Measurements from ENCODE around the gene PHACTR1. TPM values are rescaled to one million over a fixed set of nuclear protein-coding genes. Genes with fewer than 3 reads are reported as not detected.

PHACTR1 gene
- total RNA-seq, 1 experiment from 2014 or later = not detected

DNA sequence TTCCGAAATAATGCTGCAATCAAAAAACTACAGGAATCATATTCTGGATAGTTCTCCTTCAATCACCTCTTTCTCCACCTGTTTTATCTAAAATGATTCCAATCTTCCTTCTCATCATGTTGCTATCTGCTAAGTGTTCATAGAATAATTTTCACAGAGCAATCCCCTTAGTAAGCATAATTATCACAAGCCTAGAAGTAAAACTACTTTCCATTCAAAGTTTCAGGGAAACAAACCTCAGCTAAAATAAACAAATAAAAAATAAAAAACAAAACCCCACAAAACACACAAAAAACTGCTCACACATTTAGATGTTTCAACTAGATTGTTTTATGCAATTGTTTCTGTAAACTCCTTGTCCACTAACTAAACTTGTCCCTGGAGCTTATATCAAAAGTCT lies 291.2 kb downstream of the PHACTR1 start:
- no peak overlapping the region for H3K27ac ChIP-seq (ENCODE audit: low read length)
- no peak overlapping the region for H3K4me2 ChIP-seq (ENCODE audit: low read length)
- H4K20me1 ChIP-seq (ENCODE audit: low read length) = no peaks in the 10 kb centered on the region
- H3K27me3 ChIP-seq (ENCODE audit: low read length) = peaks cover 59% of the 10 kb centered on the region
- BruUV-seq (replicated peaks) = no TSS peak
- peaks cover 4% of the 10 kb centered on the region; the same call in 1 of the 2 replicates for H3K4me1 ChIP-seq (ENCODE audit: insufficient read depth, low read length)
- no peak overlapping the region for H3K4me3 ChIP-seq (ENCODE audit: low read length)
- no peaks in the 10 kb centered on the region for H3K9me3 ChIP-seq (ENCODE audit: low read length)
- H3F3A ChIP-seq (ENCODE audit: low read length, unreplicated experiment) = no peaks in the 10 kb centered on the region
- H3K9ac ChIP-seq (ENCODE audit: low read length) = no peak overlapping the region
- TF ChIP-seq, protein P1, sequence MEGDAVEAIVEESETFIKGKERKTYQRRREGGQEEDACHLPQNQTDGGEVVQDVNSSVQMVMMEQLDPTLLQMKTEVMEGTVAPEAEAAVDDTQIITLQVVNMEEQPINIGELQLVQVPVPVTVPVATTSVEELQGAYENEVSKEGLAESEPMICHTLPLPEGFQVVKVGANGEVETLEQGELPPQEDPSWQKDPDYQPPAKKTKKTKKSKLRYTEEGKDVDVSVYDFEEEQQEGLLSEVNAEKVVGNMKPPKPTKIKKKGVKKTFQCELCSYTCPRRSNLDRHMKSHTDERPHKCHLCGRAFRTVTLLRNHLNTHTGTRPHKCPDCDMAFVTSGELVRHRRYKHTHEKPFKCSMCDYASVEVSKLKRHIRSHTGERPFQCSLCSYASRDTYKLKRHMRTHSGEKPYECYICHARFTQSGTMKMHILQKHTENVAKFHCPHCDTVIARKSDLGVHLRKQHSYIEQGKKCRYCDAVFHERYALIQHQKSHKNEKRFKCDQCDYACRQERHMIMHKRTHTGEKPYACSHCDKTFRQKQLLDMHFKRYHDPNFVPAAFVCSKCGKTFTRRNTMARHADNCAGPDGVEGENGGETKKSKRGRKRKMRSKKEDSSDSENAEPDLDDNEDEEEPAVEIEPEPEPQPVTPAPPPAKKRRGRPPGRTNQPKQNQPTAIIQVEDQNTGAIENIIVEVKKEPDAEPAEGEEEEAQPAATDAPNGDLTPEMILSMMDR (conservative IDR thresholded peaks at IDR 0.05; ENCODE audit: low read depth, low read length) = no peak
- TF ChIP-seq EZH2phosphoT487 (IDR thresholded peaks at IDR 0.05; ENCODE audit: borderline replicate concordance, low read length) (no peak), EZH2 (IDR thresholded peaks at IDR 0.05; ENCODE audit: low read length, unreplicated experiment) (no peak)
- H3K9me2 ChIP-seq (replicated peaks; ENCODE audit: low read length) = no peaks in the 10 kb centered on the region
- H3K36me3 ChIP-seq (ENCODE audit: low read depth, low read length) = no peaks in the 10 kb centered on the region
- H3K79me2 ChIP-seq (ENCODE audit: low read length) = no peaks in the 10 kb centered on the region
- POLR2A ChIA-PET (ENCODE audit: unreplicated experiment) = interaction anchor here (0.6 kb wide), 1 partner anchor 95 kb away, joined by 5 read pairs; no protein-coding TSS in a partner anchor
- no peak for DNase-seq
- CTCF ChIA-PET = no interaction called here
- intact Hi-C loops (cut with micrococcal nuclease) = no loop called here
- ATAC-seq = no peak
- H2AFZ ChIP-seq (ENCODE audit: low read length) = no peak overlapping the region

- no peaks in the 10 kb centered on the region for H3F3A ChIP-seq (ENCODE audit: low read length, unreplicated experiment)
- H3K27me3 ChIP-seq (ENCODE audit: low read length) = peaks cover 70% of the 10 kb centered on the region
- no peak for DNase-seq
- POLR2A ChIA-PET (ENCODE audit: unreplicated experiment) = no interaction called here
- H3K9me3 ChIP-seq (ENCODE audit: low read length) = no peaks in the 10 kb centered on the region
- H3K9ac ChIP-seq (ENCODE audit: low read length) = no peak overlapping the region
- H3K4me2 ChIP-seq (ENCODE audit: low read length) = no peak overlapping the region
- intact Hi-C loops (cut with micrococcal nuclease) = no loop called here
- no peak for ATAC-seq
- H3K4me3 ChIP-seq (ENCODE audit: low read length) = no peak overlapping the region
- peaks cover 4% of the 10 kb centered on the region; the same call in 1 of the 2 replicates for H3K4me1 ChIP-seq (ENCODE audit: insufficient read depth, low read length)
- no TSS peak for BruUV-seq (replicated peaks)
- no peak overlapping the region for H3K27ac ChIP-seq (ENCODE audit: low read length)
- CTCF ChIA-PET = no interaction called here
- no peak overlapping the region for H2AFZ ChIP-seq (ENCODE audit: low read length)
- no peaks in the 10 kb centered on the region for H3K36me3 ChIP-seq (ENCODE audit: low read depth, low read length)
- H3K9me2 ChIP-seq (replicated peaks; ENCODE audit: low read length) = no peaks in the 10 kb centered on the region
- no peak for TF ChIP-seq EZH2phosphoT487 (IDR thresholded peaks at IDR 0.05; ENCODE audit: borderline replicate concordance, low read length)
- no peak for TF ChIP-seq EZH2 (IDR thresholded peaks at IDR 0.05; ENCODE audit: low read length, unreplicated experiment)
- TF ChIP-seq, protein P1 (conservative IDR thresholded peaks at IDR 0.05; ENCODE audit: low read depth, low read length) = no peak
- no peaks in the 10 kb centered on the region for H3K79me2 ChIP-seq (ENCODE audit: low read length)
- no peaks in the 10 kb centered on the region for H4K20me1 ChIP-seq (ENCODE audit: low read length)
These were observed 292.5 kb downstream of the PHACTR1 start for GRCh38 chr6:13009031-13009430.

- no peak overlapping the region for H3K4me2 ChIP-seq (ENCODE audit: low read length)
- intact Hi-C loops (cut with micrococcal nuclease) = no loop called here
- no peaks in the 10 kb centered on the region for H3K36me3 ChIP-seq (ENCODE audit: low read depth, low read length)
- H4K20me1 ChIP-seq (ENCODE audit: low read length) = no peaks in the 10 kb centered on the region
- ChIA-PET POLR2A (ENCODE audit: unreplicated experiment) (no interaction called here), CTCF (no interaction called here)
- H3K4me1 ChIP-seq (ENCODE audit: insufficient read depth, low read length) = peaks cover 4% of the 10 kb centered on the region; the same call in 1 of the 2 replicates
- no peak overlapping the region for H2AFZ ChIP-seq (ENCODE audit: low read length)
- H3F3A ChIP-seq (ENCODE audit: low read length, unreplicated experiment) = no peaks in the 10 kb centered on the region
- no peak for DNase-seq
- TF ChIP-seq, protein P1 (conservative IDR thresholded peaks at IDR 0.05; ENCODE audit: low read depth, low read length) = no peak
- TF ChIP-seq EZH2 (IDR thresholded peaks at IDR 0.05; ENCODE audit: low read length, unreplicated experiment) = no peak
- no peak for TF ChIP-seq EZH2phosphoT487 (IDR thresholded peaks at IDR 0.05; ENCODE audit: borderline replicate concordance, low read length)
- H3K79me2 ChIP-seq (ENCODE audit: low read length) = no peaks in the 10 kb centered on the region
- H3K4me3 ChIP-seq (ENCODE audit: low read length) = no peak overlapping the region
- no peaks in the 10 kb centered on the region for H3K9me2 ChIP-seq (replicated peaks; ENCODE audit: low read length)
- no peak for ATAC-seq
- no peaks in the 10 kb centered on the region for H3K9me3 ChIP-seq (ENCODE audit: low read length)
- peaks cover 75% of the 10 kb centered on the region for H3K27me3 ChIP-seq (ENCODE audit: low read length)
- BruUV-seq (replicated peaks) = no TSS peak
- no peak overlapping the region for H3K9ac ChIP-seq (ENCODE audit: low read length)
- no peak overlapping the region for H3K27ac ChIP-seq (ENCODE audit: low read length)
These were observed 292.9 kb downstream of the PHACTR1 start for GRCh38 chr6:13009461-13009860.

All from PC-3 (cell line).